Omental fat pad (tissue), 4 donors: ENCODE measurements around the gene NME3. TPM values are rescaled to one million over a fixed set of nuclear protein-coding genes. Genes with fewer than 3 reads are reported as not detected.

ENCODE experiments used
- ATAC-seq: fragments of 150-250 bp; one replicate; pipeline ENCODE4 v1.9.1; 2016; ENCODE audit warnings: mild to moderate bottlenecking, moderate library complexity; ENCODE audit not compliant: low FRiP score
- DNase-seq: peaks from one replicate; pipeline ENCODE4 v3.0.0-alpha.2; 2019; ENCODE audit warnings: low spot score
- total RNA-seq, 4 donors: library from RNA; depleted of rRNA; stranded (reverse); fragments of >200 nt; gene quantifications; one replicate each; pipeline ENCODE4 v1.1.0, GENCODE V29; 2016
- TF ChIP-seq, protein P1 (sequence below), 3 donors: fragments of 450-650 bp; IDR thresholded peaks; one replicate each; pipeline ENCODE4 v1.5.1; 2016 to 2017; ENCODE audit warnings: antibody characterized with exemption in 3 of 3, mild to moderate bottlenecking in 3 of 3, moderate library complexity in 2 of 3

NME3 gene
- total RNA-seq, 4 donors from 2014 or later, result 51.4 to 83.2 (median 69.6) TPM

DNA sequence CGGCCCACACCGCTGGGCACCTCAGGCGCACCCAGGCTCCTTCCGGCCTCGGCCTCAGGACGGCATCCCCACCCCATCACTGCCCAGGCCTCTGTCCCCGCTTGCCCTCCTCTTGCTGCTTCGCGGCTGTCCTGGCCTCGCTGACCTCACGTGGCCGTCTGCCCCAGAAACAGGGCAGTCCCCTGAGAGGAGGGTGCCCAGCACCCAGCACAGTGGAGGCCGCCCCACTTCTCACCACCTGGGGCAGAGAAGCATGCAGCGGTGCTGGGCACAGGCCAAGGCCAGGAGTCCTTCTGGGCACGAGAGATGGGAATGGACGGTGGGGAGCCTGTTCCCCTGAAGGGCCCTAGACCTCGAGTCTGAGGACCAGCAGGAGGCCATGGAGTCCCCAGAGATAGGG lies 46.4 kb upstream of the NME3 start:
- ATAC-seq (no peak), DNase-seq (no peak)
- TF ChIP-seq, protein P1, sequence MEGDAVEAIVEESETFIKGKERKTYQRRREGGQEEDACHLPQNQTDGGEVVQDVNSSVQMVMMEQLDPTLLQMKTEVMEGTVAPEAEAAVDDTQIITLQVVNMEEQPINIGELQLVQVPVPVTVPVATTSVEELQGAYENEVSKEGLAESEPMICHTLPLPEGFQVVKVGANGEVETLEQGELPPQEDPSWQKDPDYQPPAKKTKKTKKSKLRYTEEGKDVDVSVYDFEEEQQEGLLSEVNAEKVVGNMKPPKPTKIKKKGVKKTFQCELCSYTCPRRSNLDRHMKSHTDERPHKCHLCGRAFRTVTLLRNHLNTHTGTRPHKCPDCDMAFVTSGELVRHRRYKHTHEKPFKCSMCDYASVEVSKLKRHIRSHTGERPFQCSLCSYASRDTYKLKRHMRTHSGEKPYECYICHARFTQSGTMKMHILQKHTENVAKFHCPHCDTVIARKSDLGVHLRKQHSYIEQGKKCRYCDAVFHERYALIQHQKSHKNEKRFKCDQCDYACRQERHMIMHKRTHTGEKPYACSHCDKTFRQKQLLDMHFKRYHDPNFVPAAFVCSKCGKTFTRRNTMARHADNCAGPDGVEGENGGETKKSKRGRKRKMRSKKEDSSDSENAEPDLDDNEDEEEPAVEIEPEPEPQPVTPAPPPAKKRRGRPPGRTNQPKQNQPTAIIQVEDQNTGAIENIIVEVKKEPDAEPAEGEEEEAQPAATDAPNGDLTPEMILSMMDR (IDR thresholded peaks at IDR 0.05), result no peak

DNA sequence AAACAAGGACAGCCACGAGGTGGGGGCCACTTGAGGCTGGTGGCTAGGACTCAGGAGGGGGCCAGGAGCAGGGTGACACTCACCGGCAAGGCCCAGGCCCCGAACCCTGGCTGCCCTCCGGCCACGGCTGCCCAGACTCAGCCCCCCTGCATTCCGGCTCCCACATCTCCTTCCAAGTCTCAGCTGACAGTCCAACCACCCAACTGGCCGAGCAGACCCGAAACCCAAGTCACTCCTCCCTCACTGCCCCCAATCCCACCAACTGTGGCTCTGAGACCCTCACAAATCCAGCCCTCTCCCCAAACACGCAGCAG lies 45.9 kb upstream of the NME3 start:
- TF ChIP-seq, protein P1 (IDR thresholded peaks at IDR 0.05), result no peak
- ATAC-seq, result no peak
- DNase-seq, result no peak

DNA sequence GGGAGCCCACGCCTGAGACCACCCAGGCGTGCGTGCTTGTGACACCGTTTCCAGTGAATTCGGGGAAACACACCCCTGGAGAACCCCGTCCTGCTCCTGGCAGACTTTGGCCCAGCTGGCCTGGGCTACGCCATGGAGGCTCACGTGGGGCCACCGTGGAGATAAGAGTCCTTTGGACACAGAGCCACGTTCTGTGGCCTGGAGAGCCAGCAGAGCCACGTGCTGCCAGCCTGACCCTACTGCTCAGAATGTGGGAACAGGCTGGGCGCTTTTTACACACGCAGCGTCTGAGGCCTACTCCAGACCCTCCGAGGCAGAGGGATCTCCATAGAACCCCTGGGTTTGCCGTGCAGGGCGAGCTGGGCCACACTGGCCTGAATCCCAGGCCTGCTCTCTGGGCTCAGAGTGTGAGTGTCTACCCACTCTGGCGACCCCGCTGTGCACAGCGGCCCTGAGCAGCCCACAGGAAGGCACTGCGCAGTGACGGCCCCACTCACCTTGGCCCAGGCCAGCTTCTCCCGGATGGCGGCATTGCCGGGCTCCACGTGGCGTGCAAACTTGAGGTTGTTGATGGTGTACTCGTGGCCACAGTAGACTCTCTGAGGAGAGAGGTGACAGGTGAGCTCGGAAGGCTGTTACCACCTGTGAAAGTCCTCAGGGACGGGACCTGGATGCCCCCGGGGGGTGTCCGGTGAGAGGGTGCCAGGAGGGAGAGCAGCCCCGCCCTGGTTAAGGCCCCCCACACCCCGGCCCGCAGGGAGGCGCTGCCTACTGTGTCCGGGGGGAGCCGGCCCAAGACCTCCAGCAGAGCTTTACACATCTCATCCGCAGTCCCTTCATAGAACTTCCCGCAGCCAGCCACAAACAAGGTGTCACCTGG lies 45.3 kb upstream of the NME3 start:
- TF ChIP-seq, protein P1 (IDR thresholded peaks at IDR 0.05), result no peak
- ATAC-seq (no peak), DNase-seq (no peak)

DNA sequence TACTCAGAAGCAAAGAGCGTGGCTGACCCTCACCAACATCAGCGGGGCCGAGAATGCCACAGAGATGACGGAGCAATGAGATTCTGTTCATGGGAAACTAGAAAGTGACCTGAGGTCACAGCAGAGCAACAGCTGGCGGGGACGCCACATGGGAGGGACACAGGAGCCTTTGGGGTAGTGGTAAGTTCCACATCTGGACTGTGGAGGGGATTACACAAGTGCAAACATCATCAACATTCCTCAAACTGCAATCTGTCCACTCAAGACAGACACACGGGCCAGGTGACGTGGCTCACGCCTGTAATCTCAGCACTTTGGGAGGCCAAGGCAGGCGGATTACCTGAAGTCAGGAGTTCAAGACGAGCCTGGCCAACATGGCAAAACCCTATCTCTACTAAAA lies 44.1 kb upstream of the NME3 start:
- DNase-seq (no peak), ATAC-seq (no peak)
- TF ChIP-seq, protein P1 (IDR thresholded peaks at IDR 0.05), result no peak

DNA sequence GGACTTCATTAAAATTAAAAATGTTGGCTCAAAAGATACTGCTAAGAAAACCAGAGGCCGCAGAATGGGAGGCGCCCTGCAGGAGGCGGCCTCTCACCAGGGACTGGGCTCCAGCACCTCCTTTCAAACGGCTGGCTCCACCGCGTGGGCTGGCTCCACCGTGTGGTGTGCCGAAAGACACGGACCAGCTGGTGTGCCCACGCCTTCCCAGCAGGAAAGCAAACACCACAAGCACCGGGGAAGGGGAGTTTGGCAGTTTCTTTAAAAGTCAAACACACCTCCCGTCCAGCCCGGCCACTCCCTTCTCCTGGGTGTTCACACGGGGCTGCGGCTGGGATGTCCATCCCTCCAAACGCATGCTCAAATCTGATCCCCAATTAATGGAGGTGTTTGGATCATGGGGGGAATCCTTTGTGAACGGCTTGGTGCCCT lies 41.4 kb upstream of the NME3 start:
- peak; percentile 93 for ATAC-seq
- TF ChIP-seq, protein P1 (IDR thresholded peaks at IDR 0.05), result no peak
- DNase-seq, result no peak

DNA sequence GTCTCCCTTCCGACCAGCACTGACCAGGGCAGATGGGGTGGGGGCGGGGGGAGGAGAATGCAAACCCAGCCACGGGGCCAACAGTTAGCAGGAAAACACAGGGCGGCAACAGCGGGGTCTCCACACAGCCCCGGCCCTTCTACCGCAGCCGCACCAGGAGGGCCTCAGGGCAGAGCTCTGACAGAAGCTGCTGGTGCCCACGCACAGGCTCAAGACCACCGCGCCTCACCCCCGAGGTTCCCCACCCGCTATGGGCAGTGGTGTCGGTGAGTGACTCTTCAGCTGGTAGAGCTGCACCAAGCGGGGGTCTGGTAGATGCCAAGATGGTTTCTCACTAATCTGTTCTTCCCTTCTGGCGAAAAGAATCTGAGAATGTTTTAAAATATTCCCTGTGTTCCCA lies 39.2 kb upstream of the NME3 start:
- ATAC-seq, result no peak
- no peak for DNase-seq
- TF ChIP-seq, protein P1 (IDR thresholded peaks at IDR 0.05), result no peak

GRCh38 chr16:1810106-1810505 lies 38.8 kb upstream of the NME3 start:
- TF ChIP-seq, protein P1 (IDR thresholded peaks at IDR 0.05), result no peak
- DNase-seq, result no peak

More at GRCh38 chr16:1810106-1810505, 38.8 kb upstream of the NME3 start:
- no peak for ATAC-seq
